Ascending aorta (tissue), 2 donors: ENCODE results near the gene ANKRD35. TPM values are rescaled to one million over a fixed set of nuclear protein-coding genes. Genes with fewer than 3 reads are reported as not detected.

Experiments
- DNase-seq, 2 donors: peaks; one replicate each; pipeline ENCODE4 v3.0.0-alpha.2; 2019; ENCODE audit warnings: low spot score in 2 of 2
- H3K27ac ChIP-seq, 2 donors: fragments of 200-600 bp; sonication (generic); one replicate each; pipeline ENCODE4 v1.5.1; 2016 to 2017; ENCODE audit warnings: mild to moderate bottlenecking in 1 of 2
- H3K27me3 ChIP-seq: fragments of 200-600 bp; sonication (generic); one replicate; pipeline ENCODE4 v1.5.1; 2017
- H3K36me3 ChIP-seq, 2 donors: fragments of 200-600 bp; sonication (generic); one replicate each; pipeline ENCODE4 v1.5.1; 2016
- H3K4me1 ChIP-seq, 2 donors: fragments of 200-600 bp; sonication (generic); one replicate each; pipeline ENCODE4 v1.5.1; 2016 to 2017; ENCODE audit warnings: mild to moderate bottlenecking in 1 of 2
- H3K4me3 ChIP-seq, 2 donors: fragments of 200-600 bp; sonication (generic); one replicate each; pipeline ENCODE4 v1.5.1; 2016 to 2017; ENCODE audit warnings: mild to moderate bottlenecking in 1 of 2
- H3K9me3 ChIP-seq, 2 donors: fragments of 200-600 bp; sonication (generic); one replicate each; pipeline ENCODE4 v1.5.1; 2016
- CTCF ChIP-seq, 3 experiments: fragments of 200-600 bp in 2 of 3; fragments of 450-650 bp in 1 of 3; sonication (generic) in 2 of 3; IDR thresholded peaks; one replicate each; pipeline ENCODE4 v1.5.1; 2016 to 2019; ENCODE audit warnings: antibody characterized with exemption in 3 of 3, mild to moderate bottlenecking in 1 of 3, moderate library complexity in 1 of 3
- intact Hi-C: fragments of 100-400 bp; cut with DNase I; formaldehyde crosslinking; loops from one replicate; pipeline ENCODE4 v1.15.1; 2023
- total RNA-seq: library from RNA; depleted of rRNA; stranded (reverse); fragments of >200 nt; gene quantifications from one replicate; pipeline ENCODE4 v1.1.0, GENCODE V29; 2016

ANKRD35 gene
- total RNA-seq, 1 donor from 2014 or later, result 19.9 TPM

- H3K4me1 ChIP-seq, result peaks cover 7 to 24% of the 10 kb centered on the region in 2 donors
- intact Hi-C loops, result no loop called here
- H3K27me3 ChIP-seq, result no peaks in the 10 kb centered on the region
- no peaks in the 10 kb centered on the region for H3K9me3 ChIP-seq
- DNase-seq, result no peak
- peak overlapping the region; percentile 80 to 92 for H3K27ac ChIP-seq
- peak overlapping the region; percentile 76 to 91 for H3K4me3 ChIP-seq
- H3K36me3 ChIP-seq, result peaks cover 20 to 31% of the 10 kb centered on the region in 2 donors
- no peak for TF ChIP-seq CTCF (IDR thresholded peaks at IDR 0.05)
These were observed 31.9 kb upstream of the ANKRD35 start for GRCh38 chr1:145917595-145917994.

GRCh38 chr1:145916745-145917144 lies 31.1 kb upstream of the ANKRD35 start:
- H3K4me1 ChIP-seq, result peaks cover 7 to 24% of the 10 kb centered on the region in 2 donors
- TF ChIP-seq CTCF (IDR thresholded peaks at IDR 0.05), result no peak
- peak overlapping the region in 1 of 2 donors; percentile 13 for H3K27ac ChIP-seq
- no peaks in the 10 kb centered on the region for H3K9me3 ChIP-seq
- no peaks in the 10 kb centered on the region for H3K27me3 ChIP-seq
- no peak for DNase-seq
- H3K36me3 ChIP-seq, result peaks cover 26 to 36% of the 10 kb centered on the region in 2 donors
- H3K4me3 ChIP-seq, result peak overlapping the region in 1 of 2 donors; percentile 91
- intact Hi-C loops, result no loop called here

- TF ChIP-seq CTCF (IDR thresholded peaks at IDR 0.05), result no peak
- intact Hi-C loops, result loop anchor here (5.0 kb wide), 1 partner anchor 100 kb away; no protein-coding TSS in a partner anchor
- Histone ChIP-seq H3K36me3 (peaks cover 34 to 48% of the 10 kb centered on the region in 2 donors), H3K4me3 (no peak overlapping the region), H3K9me3 (no peaks in the 10 kb centered on the region), H3K4me1 (peaks cover 8 to 11% of the 10 kb centered on the region in 2 donors), H3K27me3 (no peaks in the 10 kb centered on the region), H3K27ac (no peak overlapping the region)
- peak in 1 of 2 donors; percentile 50 for DNase-seq
These were observed 26.5 kb upstream of the ANKRD35 start for GRCh38 chr1:145912128-145912641.

- TF ChIP-seq CTCF (IDR thresholded peaks at IDR 0.05), result no peak
- Histone ChIP-seq H3K4me1 (peaks cover 8 to 9% of the 10 kb centered on the region in 2 donors), H3K36me3 (peaks cover 35 to 61% of the 10 kb centered on the region in 2 donors), H3K9me3 (no peaks in the 10 kb centered on the region), H3K27ac (peak overlapping the region; percentile 77 to 86), H3K4me3 (peak overlapping the region; percentile 1 to 70), H3K27me3 (no peaks in the 10 kb centered on the region)
- DNase-seq, result peak in 1 of 2 donors; percentile 74
- intact Hi-C loops, result loop anchor here (1.0 kb wide), 2 partner anchors 16 to 19 kb away; partner anchors contain the start of gene RBM8A
These were observed 23.0 kb upstream of the ANKRD35 start for GRCh38 chr1:145908653-145909052.

GRCh38 chr1:145906954-145907753 lies 21.5 kb upstream of the ANKRD35 start:
- Histone ChIP-seq H3K9me3 (no peaks in the 10 kb centered on the region), H3K27ac (peak overlapping the region; percentile 77 to 86), H3K36me3 (peaks cover 40 to 64% of the 10 kb centered on the region in 2 donors), H3K4me1 (peaks cover 8 to 9% of the 10 kb centered on the region in 2 donors), H3K4me3 (peak overlapping the region; percentile 1 to 70), H3K27me3 (no peaks in the 10 kb centered on the region)
- TF ChIP-seq CTCF (IDR thresholded peaks at IDR 0.05), result no peak
- peak in 1 of 2 donors; percentile 48 for DNase-seq
- intact Hi-C loops, result no loop called here
